NCI-H446 treated with DMSO at 0.1 percent for 48 hours (cell line): ENCODE measurements around the gene CASTOR1.

Source experiments
- DNase-seq: peaks from one replicate; lab custom pipeline; 2025; lab: John Stamatoyannopoulos, UW

The CASTOR1 gene

DNA sequence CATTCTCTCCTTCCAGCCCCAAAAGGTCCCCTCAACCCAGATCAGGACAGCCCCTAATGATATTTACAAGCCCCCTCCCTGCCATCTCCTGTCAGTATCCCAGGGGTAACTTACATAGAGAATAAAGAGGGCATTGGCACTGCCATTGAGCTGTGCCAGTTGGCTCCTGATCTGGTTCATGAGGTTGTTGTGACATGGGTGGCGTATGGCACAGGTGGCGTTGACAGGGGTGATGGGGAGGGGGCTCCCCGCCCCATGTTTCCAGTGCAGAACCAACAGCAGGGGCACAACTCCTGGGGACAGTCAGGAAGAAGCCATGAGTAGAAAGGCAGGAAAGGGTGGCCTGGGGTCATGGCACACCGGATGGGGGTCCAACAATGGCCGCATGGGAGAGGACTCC is 44.7 kb downstream of the CASTOR1 start:
- no peak for DNase-seq

- no peak for DNase-seq
Measured at GRCh38 chr22:30244066-30244465, 45.2 kb downstream of the CASTOR1 start.

DNA sequence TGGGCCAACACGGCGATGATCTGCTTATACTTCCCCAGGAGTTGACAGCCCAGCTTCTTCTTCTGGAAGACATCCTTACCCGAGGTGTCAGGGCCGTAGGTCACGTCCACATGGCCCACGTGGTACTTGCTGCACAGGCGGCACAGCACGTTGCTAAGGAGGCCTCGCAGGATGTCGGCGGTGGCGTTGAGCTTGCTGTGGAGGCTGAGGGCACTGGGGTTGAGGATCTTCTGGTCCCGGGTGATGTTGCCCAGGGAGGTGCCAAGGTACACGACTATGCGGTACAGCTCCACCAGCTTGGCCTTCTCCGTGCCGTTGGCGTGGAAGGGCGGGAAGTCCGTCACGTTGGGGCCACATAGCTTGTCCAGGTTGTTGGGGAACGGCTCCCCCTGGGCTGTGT is 45.6 kb downstream of the CASTOR1 start:
- no peak for DNase-seq

DNA sequence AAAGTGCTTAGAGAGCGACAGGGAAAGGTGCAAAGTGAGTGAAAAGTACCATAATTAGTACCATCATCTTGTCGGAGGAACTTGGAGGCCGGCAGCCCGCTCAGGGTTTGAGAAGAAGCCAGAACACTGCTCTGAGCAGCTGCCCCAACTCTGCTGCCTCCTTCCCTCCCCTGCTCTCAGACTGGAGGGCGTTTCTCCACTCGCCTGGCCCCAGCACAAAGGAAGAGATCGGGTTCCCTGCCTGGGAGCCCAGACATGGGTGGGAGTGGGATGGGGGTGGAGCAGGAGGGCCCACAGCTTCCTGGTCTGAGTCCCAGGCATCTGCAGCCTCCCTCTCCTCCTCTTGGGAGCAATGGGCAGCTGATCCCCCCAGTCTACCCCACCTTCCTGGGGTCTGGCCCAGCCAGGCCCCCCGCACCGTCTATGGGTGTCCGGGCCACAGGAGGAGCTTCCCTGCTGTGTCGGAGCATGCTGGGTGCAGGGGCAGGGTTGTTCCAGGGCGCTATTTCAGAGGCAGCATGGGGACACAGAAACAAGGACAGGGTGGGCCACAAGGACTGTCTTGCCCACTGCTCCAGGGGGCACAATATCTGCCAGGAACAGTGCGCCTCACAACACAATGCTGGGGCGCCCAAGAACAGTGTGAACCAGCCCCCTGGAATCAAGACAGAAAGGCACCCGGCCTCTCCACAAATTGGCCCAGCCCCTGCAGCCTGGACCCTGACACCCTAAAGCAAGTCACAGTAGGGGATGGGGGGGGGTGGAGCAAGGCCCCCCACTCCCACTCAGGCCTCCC is 47.5 kb downstream of the CASTOR1 start:
- DNase-seq = no peak

DNA sequence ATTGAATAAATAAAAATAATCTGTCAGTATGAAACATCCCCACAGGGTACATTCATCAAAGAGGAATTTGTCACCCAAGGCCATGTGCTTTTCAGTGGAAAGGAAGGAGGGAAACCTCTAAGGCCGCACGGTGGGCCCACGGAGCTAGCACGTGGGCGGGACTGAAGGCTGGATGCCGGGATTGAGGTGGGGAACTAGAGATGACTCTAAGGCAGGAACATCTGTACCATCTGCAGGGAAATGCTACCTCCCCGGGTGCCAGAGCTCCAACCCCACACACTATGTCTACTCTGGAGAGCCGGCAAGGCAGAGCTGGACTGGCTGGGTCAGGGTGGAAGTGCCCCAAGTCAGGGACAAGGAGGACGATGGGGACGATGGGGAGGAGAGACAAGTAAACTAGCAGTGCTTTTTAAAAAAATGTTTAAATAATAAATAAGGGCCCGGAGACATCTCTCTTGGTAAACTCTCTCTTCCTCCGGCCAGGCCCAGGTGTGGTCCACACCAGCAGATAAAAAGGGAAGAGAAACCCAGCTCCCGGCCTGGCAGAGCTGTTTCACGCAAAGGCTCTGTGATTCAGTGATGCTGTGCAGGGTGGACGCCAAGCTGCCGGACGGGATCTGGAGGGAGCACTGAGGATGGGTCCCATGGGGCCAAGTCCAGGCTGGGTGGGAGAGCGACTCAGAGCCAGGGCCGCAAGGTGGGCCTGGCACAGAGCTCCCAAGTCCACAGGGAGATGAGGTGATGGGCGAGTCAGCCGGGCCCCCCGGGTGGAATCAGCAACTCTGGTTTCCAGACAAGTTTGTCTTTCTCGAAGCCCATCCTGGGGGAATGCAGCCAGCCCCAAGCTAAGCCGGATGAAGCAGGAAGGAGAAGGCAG is 48.5 kb downstream of the CASTOR1 start:
- DNase-seq = no peak

GRCh38 chr22:30239488-30240405 is 49.6 kb downstream of the CASTOR1 start:
- DNase-seq = no peak

DNA sequence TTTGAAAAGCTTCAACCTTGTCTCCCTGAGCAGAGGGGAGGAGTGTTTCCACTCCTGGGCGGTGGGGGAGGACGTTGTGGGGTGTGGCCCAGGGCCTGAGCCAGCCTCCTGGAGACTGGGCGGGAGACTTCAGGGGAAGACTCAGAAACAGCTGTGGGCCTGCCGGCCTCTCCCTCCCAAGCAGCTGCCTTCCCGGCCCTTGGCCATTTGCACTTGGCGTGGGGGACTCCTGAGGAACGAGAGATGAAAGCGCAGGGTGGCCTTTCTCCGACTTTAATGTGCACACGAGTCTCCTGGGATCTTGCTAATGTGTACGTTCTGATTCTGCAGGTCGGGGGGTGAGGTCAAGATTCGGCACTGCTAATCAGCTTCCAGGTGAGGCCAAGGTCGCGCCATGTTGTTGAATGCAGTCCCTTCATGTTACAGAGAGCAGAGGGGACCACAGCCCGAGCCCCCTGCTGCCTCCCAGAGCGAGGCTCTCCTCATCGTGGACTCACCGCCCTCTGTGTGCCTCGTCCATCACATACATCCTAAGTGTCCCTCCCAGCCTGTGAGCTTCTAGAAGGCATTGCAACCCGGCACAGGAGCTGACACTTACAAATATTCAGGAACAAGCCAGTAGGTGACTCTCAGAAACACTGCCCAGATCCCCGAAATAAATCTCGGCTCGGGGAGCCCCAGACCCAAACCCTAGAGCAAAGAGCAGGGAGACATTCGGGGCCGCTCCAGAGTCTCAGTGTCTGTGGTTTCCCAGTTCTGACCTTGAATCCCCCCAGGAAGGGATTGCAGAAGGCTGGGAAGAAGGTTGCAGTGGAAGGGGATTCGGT is 50.4 kb downstream of the CASTOR1 start:
- no peak for DNase-seq

GRCh38 chr22:30238136-30238535 is 51.2 kb downstream of the CASTOR1 start:
- DNase-seq = no peak

GRCh38 chr22:30236875-30237274 is 52.4 kb downstream of the CASTOR1 start:
- DNase-seq = no peak

DNA sequence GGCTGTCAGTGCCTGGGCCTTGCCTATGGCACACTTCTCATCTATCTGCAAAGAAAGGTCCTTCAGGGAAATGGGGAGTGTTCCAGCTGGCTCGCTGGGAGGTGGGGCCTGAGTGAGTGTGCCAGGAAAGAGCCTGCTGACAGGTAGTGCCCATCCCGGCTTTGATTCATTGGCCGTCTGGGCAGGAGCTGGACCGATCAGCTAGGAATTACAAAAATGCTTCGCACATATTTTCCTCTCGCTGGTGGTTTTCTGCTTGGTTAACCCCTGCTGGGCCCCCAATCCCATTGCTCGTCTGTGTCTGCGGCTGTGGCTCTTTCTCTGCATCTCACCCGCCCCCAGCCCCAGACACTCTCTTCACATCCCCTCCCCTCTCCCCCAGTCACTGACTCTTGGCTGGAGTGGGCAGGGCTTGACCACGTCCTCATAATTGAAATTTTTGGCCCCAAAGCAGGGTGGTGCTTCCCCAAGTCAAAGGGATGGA is 53.6 kb downstream of the CASTOR1 start:
- no peak for DNase-seq
